Stimulated activated CD8-positive, alpha-beta memory T cell treated with anti-CD3 and anti-CD28 coated beads, Interleukin-12 subunit alpha, Interleukin-12 subunit beta, amount 100 ng/mL, for 4 hours (primary cell): ENCODE results near the gene KRTAP2-3.

ENCODE experiments used
- DNase-seq: peaks from one replicate; pipeline ENCODE4 v3.0.0-alpha.2; 2020; ENCODE audit warnings: low read depth

KRTAP2-3 gene

DNA sequence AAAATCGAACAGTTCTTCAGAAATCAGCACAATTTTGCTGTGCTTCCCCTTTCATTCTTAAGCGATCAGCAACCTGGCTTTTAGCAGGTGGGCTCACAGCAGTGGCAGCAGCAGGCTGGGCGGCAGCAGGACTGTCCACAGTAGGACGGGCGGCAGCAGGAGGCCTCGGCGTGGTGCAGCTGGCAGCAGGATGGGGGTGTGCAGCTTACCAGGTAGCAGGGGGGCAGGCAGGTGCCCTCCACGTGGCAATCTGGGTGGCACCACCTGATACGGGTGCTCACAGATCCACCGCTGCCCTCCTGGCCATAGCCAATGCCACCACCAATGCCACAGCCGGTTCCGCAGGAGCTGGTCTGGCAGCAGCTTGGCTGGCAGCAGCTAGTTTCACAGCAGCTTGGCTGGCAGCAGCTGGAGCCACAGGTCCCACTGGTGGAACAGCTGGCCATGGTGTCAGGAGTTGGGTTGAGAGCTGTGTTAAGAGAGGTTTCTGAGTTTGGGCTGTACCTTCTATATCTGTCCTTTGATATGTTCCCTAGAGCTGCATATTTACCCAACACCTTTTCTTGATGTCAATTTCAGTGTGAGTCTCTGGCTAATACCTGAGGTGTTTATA is 30.2 kb downstream of the KRTAP2-3 start, which contains the start of gene KRTAP1-4:
Gene KRTAP1-4, minus strand, starts transcription at position 563 of the 613 bp plus-strand sequence. Its CDS starts 117 bp downstream, at position 446.
- no peak for DNase-seq

DNA sequence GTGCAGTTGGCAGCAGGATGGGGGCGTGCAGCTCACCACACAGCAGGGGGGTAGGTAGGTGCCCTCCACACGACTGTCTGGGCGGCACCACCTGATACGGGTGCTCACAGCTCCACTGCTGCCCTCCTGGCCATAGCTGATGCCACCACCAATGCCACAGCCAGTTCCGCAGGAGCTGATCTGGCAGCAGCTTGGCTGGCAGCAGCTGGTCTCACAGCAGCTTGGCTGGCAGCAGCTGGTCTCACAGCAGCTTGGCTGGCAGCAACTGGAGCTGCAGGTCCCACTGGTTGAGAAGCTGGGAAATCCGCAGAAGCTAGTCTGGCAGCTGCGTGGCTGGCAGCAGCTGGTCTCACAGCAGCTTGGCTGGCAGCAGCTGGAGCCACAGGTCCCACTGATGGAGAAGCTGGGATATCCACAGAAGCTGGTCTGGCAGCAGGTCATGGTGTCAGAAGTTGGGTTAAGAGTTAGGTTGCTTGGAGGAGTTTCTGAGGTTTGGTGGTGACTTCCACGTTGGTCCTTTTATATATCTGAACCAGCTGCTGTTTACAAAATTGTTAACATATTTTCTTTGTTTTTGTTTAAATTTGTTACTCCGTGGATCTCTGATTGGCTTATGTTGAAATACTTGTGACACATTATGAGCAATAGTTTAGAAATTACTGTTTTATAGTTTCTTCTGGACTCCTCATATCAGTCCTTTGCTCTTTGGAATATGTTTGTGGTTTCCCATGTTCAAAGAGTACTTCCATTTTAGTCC is 33.0 kb downstream of the KRTAP2-3 start, which contains the start of gene KRTAP1-5:
Gene KRTAP1-5, minus strand, starts transcription at position 494 of the 757 bp plus-strand sequence. Its CDS starts 53 bp downstream, at position 441.
- no peak for DNase-seq

DNA sequence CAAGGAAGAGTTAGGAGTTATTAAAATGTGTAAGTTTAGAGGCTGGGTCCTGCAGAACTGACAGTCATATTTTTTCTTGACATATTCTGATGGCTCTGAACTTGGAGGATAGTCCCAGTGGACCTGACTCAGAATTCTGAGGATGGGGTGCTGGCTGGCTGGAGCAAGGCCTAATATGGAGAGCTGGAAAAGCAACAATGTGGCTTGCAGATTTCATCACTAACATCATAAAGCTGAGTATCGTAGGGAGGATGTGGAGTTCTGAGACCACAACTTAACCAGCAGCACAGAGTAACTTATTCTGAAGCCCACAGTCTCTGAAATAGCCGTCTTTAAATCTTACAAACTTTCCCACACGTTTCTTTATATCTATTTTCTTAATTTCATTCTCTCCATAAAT is 35.2 kb downstream of the KRTAP2-3 start:
- no peak for DNase-seq

DNA sequence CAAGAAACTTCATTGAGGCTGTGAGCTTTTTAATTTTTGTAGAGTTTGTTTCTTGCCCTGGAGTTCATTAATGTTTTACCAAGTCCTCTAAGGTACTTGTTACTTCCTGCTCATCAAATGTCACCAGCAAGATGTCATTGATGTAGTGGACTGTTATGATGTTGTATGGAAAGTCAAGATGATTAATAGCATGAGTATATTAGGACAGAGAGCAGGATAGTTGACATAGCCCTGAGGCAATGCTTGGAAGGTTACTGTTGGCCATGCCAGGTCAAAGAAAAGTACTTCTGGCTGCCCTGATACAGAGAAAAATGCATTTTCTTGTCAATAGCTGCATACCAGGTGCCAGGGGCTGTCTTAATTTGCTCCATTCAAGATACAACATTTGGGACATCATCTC is 39.6 kb downstream of the KRTAP2-3 start:
- no peak for DNase-seq

DNA sequence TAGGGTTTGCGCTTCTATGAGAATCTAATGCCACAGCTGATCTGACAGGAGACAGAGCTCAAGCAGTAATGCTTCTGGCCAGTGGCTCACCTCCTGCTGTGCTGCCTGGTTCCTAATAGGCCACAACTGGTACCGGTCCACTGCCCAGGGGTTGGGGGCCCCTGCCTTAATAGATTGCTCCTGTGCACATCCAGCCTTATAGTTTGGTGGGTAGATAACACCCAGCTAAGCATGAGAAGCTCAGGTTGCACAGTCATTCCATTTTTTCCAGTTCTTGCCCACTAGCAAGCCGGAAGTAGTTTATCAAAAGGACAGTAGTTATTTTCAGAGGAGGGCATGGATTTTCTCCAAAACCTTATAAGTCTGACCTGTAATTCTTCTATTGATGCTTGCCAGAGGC is 40.5 kb downstream of the KRTAP2-3 start:
- DNase-seq, result no peak

DNA sequence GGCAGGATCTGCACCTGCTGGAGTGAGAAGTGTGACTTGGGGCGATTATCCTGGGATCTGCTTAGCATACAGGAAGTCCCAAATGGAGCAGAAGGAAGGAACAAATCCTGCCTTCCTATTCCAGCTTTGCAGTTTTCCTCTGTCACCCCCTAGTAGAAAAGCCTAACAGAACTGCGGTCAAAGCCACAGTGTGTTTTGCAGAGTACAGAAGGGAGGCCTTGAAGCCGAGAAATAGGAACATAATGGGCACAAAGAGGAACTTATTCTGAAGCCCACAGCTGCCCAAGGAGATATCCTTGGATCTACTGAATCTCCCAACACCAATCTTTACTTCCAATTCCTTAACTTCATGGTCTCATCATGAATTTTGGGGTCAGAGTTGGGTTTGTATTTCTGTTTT is 41.4 kb downstream of the KRTAP2-3 start:
- DNase-seq, result no peak

DNA sequence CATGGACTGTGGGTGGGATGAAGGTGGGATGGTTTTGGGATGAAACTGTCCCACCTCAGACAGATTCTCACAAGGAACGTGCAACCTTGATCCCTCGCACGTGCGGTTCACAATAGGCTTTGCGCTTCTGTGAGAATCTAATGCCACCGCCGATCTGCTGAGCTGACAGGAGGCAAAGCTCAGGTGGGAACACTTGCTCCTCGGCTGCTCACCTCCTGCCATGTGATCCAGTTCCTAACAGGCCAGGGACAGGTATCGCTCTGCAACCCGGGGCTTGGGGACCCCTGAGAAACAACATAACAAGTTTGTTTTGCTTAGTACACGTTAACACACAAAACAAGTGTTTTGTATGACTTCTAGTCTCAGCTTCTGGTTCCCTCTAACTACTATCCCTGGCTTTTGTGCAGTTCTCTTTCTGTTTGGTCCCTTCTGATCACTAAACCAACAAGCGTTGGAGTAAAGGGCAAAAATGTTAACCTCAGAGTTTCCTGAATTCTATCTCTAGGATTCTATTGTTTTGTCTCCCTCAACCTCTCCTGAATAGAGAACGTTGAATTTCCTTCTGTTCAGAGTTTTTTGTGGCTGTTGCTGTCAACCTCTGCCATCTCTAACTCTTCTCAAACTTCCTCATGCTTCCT is 43.2 kb downstream of the KRTAP2-3 start:
- DNase-seq, result no peak

DNA sequence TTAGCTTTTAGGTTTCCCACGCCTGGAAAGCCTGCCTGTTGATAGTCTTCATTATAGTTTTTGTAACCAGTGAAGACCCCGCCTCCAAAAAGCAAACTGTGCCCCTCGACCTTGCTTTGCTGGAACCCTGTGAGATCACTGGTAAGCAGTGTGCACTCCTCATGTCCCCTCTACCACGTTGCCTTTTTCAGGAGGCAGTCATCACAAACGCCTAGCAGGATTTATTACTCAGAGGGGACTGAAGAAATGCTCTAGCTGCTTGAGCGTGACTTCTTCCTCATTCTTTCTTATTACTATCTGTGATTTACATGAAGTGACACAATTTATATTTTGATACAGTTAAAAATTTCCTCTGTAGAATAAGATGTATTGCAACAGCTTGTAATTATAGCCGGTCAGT is 44.5 kb downstream of the KRTAP2-3 start:
- DNase-seq, result no peak

DNA sequence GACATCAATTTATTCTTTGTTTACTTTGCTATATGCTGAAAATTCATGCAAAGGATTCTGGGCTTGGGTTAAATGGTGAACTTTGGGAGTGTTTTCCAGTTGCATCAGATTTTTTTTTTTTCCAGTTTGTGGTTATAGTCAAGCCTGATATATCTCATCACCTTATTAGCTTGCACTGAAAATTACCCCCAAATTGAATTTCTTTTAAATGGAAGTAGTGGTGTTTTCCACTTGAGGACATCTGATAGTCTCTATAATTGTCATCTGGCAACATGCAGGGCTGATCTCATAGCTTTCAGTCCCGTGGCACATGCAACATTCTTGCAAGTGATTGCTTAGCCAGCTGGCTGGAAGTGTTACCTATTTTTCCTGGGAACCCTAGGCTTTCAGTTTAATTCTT is 46.3 kb downstream of the KRTAP2-3 start:
- no peak for DNase-seq

DNA sequence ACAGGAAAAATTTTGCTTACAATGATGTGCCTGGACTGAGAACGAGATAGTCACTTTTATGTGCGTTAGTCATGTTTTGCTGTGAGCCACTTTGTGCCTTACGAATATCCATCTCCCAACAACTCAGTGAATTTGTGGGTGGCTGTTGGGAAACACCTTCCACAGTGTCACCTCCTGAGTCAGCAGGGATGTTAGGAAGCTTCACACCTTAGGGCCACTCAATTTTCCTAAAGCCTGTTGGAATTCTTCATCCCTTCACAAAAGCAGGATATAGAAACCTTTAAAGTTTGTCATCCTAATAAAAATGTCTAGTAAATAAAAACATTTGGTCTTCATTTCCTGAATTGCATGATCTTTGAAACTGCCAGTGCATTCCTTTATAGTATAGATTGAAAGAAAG is 46.7 kb downstream of the KRTAP2-3 start:
- DNase-seq, result no peak

DNA sequence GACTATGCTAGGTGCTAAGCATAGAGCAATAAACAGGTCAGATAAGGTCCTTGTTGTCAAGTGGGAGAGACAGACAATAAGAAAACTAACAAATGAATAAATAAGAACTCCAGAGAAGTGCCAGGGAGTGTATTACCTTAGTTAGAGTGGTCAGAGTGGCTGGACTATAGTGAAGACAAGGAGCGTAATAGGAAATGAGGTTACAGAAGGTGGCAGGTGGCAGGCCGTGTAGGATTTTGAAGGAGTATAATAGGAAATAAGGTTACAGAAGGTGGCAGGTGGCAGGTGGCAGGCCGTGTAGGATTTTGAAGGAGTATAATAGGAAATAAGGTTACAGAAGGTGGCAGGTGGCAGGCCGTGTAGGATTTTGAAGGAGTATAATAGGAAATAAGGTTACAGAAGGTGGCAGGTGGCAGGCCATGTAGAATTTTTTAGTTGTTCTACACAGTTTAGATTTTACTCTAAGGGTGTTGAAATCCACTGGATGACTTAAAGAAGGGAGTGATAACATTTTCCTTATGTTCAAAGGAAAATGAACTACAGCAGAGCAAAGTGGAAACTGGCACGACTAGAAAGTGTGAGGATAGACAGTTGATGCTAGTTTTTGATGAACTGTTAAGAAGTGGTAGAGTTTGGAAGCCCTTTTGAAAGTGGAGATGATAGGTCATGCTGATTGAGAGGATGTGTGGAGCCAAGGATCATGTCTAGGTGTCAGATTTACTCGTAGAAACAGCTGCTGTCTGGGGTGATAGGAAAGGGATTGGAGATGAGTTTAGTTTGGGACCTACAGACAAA is 47.4 kb downstream of the KRTAP2-3 start:
- no peak for DNase-seq

DNA sequence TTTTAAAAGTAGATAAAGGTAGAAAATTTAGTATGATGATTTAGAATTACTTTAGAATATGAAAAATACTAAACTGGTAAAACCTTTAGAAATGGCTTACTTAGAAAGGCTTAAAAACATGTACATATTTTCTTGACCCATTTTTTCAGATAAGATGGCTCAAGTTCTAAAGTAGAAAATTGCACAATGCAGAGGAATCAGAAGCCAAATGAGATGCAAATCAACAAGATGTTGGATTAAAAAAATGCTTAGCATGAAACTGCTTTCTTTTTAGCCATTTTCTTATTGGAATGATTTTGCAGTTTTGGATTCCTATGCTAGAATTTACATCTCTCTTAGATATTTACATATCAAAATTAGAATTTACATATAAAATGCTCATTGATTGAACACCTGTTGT is 49.5 kb downstream of the KRTAP2-3 start:
- no peak for DNase-seq

DNA sequence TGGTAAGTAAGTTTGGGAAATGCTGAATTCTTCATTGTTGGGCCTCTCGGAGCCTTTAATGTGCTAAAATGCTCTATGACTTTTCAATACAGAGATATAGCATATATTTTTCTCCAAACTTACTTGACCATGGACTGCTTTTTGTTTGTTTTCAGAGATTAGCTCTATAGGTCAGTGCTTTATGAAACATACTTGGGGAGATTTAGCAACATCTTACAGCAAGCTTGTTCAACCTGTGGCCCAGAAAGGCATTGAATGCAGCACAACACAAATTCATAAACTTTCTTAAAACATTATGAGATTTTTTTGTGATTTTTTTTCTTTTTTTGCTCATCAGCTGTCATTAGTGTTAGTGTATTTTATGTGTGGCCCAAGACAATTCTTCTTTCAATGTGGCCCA is 50.0 kb downstream of the KRTAP2-3 start:
- DNase-seq, result no peak

DNA sequence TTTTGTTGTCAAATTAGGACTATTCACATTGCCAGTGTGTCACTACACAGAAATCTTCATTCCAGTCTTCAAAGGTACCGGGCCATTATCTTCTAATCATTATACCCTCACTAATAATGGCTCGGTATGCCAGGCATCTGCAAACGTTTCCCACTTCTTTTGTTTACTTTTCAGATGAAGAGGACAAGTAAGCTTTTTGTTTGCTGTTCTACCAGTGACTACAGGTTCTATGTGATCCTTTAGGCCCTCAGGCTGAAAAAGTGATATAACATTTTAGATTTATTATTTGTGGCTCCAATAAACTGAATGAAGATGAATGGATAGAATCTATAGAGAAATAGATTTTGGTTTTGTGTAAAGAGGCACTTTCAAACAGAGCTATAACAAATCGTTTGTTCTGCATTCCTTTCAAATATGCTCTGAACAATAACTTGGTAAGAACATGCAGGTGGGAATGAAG is 50.6 kb downstream of the KRTAP2-3 start:
- no peak for DNase-seq
